ENCODE measurements around the gene ARHGAP30.

Gene ARHGAP30

GRCh38 chr1:161048949-161049722 lies 20.6 kb downstream of the ARHGAP30 start:
- Histone ChIP-seq H3K4me1 (ENCODE audit: control extremely low read depth in 1 of 4, control insufficient read depth in 4 of 4, insufficient read depth in 4 of 4, low read length in 3 of 4) (peaks cover 8 to 23% (median 15%) of the 10 kb centered on the region in 4 experiments), H3K36me3 (ENCODE audit: control insufficient read depth in 4 of 4, insufficient read depth in 4 of 4, low read length in 3 of 4) (peaks cover 28 to 65% (median 49%) of the 10 kb centered on the region in 4 experiments), H3K27me3 (replicated peaks in 2 of 5; ENCODE audit: control insufficient read depth in 4 of 5, insufficient read depth in 5 of 5, low read length in 4 of 5) (no peaks in the 10 kb centered on the region), H3K4me3 (ENCODE audit: control insufficient read depth in 1 of 7, extremely low read depth in 1 of 7, insufficient read depth in 4 of 7, low read depth in 2 of 7, low read length in 6 of 7) (no peak overlapping the region), H3K27ac (ENCODE audit: insufficient read depth in 1 of 2, low read depth in 1 of 2, low read length in 2 of 2, poor library complexity in 1 of 2, severe bottlenecking in 2 of 2) (no peak overlapping the region), H3K9me3 (ENCODE audit: control extremely low read depth in 1 of 5, control insufficient read depth in 4 of 5, insufficient read depth in 2 of 5, low read depth in 1 of 5, low read length in 4 of 5) (no peaks in the 10 kb centered on the region)
- ChIA-PET POLR2A (no interaction called here), CTCF (interaction anchor here (0.5 kb wide), 1 partner anchor 48 kb away, joined by 3 read pairs; no protein-coding TSS in a partner anchor)
- DNase-seq: no peak
- 100% methylated on average over 3 of the region's 5 CpGs for WGBS (ENCODE audit: insufficient coverage)

- no peak overlapping the region for H3K4me3 ChIP-seq (ENCODE audit: control insufficient read depth in 1 of 7, extremely low read depth in 1 of 7, insufficient read depth in 4 of 7, low read depth in 2 of 7, low read length in 6 of 7)
- CTCF ChIA-PET: interaction anchor here (1.0 to 11.6 kb wide), 13 partner anchors 8 to 93 kb away, joined by 3 to 166 read pairs (median 5); partner anchors contain the start of genes ARHGAP30, F11R, ITLN2 and KLHDC9
- H3K27ac ChIP-seq (ENCODE audit: insufficient read depth in 1 of 2, low read depth in 1 of 2, low read length in 2 of 2, poor library complexity in 1 of 2, severe bottlenecking in 2 of 2): peak overlapping the region in 1 of 2 experiments; percentile 97
- H3K36me3 ChIP-seq (ENCODE audit: control insufficient read depth in 4 of 4, insufficient read depth in 4 of 4, low read length in 3 of 4): peaks cover 24 to 58% (median 42%) of the 10 kb centered on the region in 4 experiments
- no peaks in the 10 kb centered on the region for H3K27me3 ChIP-seq (replicated peaks in 2 of 5; ENCODE audit: control insufficient read depth in 4 of 5, insufficient read depth in 5 of 5, low read length in 4 of 5)
- no peaks in the 10 kb centered on the region for H3K9me3 ChIP-seq (ENCODE audit: control extremely low read depth in 1 of 5, control insufficient read depth in 4 of 5, insufficient read depth in 2 of 5, low read depth in 1 of 5, low read length in 4 of 5)
- peaks cover 8 to 31% (median 20%) of the 10 kb centered on the region in 4 experiments for H3K4me1 ChIP-seq (ENCODE audit: control extremely low read depth in 1 of 4, control insufficient read depth in 4 of 4, insufficient read depth in 4 of 4, low read length in 3 of 4)
- 99% methylated on average over 18 of the region's 18 CpGs for WGBS (ENCODE audit: insufficient coverage)
- no peak for DNase-seq
- POLR2A ChIA-PET: interaction anchor here (0.5 to 3.7 kb wide), 3 partner anchors 22 to 38 kb away, joined by 3 to 53 read pairs (median 6); partner anchors contain the start of genes ARHGAP30 and F11R
Measured at GRCh38 chr1:161047436-161048420, 22.0 kb downstream of the ARHGAP30 start.

GRCh38 chr1:161046605-161047228 lies 23.0 kb downstream of the ARHGAP30 start:
- Histone ChIP-seq H3K4me1 (ENCODE audit: control extremely low read depth in 1 of 4, control insufficient read depth in 4 of 4, insufficient read depth in 4 of 4, low read length in 3 of 4) (peaks cover 8 to 31% (median 20%) of the 10 kb centered on the region in 4 experiments), H3K4me3 (ENCODE audit: control insufficient read depth in 1 of 7, extremely low read depth in 1 of 7, insufficient read depth in 4 of 7, low read depth in 2 of 7, low read length in 6 of 7) (peak overlapping the region in 6 of 7 experiments; percentile 87 to 97 (median 92)), H3K36me3 (ENCODE audit: control insufficient read depth in 4 of 4, insufficient read depth in 4 of 4, low read length in 3 of 4) (peaks cover 25 to 61% (median 42%) of the 10 kb centered on the region in 4 experiments), H3K27me3 (replicated peaks in 2 of 5; ENCODE audit: control insufficient read depth in 4 of 5, insufficient read depth in 5 of 5, low read length in 4 of 5) (no peaks in the 10 kb centered on the region), H3K9me3 (ENCODE audit: control extremely low read depth in 1 of 5, control insufficient read depth in 4 of 5, insufficient read depth in 2 of 5, low read depth in 1 of 5, low read length in 4 of 5) (no peaks in the 10 kb centered on the region), H3K27ac (ENCODE audit: insufficient read depth in 1 of 2, low read depth in 1 of 2, low read length in 2 of 2, poor library complexity in 1 of 2, severe bottlenecking in 2 of 2) (peak overlapping the region; percentile 95 to 97)
- DNase-seq: peak in 2 of 3 donors; percentile 42 to 45
- CTCF ChIA-PET: interaction anchor here (1.0 to 11.6 kb wide), 14 partner anchors 8 to 101 kb away, joined by 3 to 166 read pairs (median 6); partner anchors contain the start of genes ARHGAP30, KLHDC9, NECTIN4 and TSTD1
- POLR2A ChIA-PET: interaction anchor here (0.5 to 3.7 kb wide), 5 partner anchors 23 to 758 kb away, joined by 3 to 53 read pairs (median 6); partner anchors contain the start of genes ARHGAP30 and F11R
- 75% methylated on average over 1 of the region's 2 CpGs for WGBS (ENCODE audit: insufficient coverage)

GRCh38 chr1:161045736-161046604 lies 23.7 kb downstream of the ARHGAP30 start, which contains the start of gene USF1:
TSS of gene USF1 (minus strand) at chr1:161045977. CDS start at chr1:161043275, 2,702 bp downstream.
- Histone ChIP-seq H3K4me1 (ENCODE audit: control extremely low read depth in 1 of 4, control insufficient read depth in 4 of 4, insufficient read depth in 4 of 4, low read length in 3 of 4) (peaks cover 8 to 31% (median 20%) of the 10 kb centered on the region in 4 experiments), H3K27ac (ENCODE audit: insufficient read depth in 1 of 2, low read depth in 1 of 2, low read length in 2 of 2, poor library complexity in 1 of 2, severe bottlenecking in 2 of 2) (peak within 1 kb of the TSS; percentile 95 to 97), H3K4me3 (ENCODE audit: control insufficient read depth in 1 of 7, extremely low read depth in 1 of 7, insufficient read depth in 4 of 7, low read depth in 2 of 7, low read length in 6 of 7) (peak within 1 kb of the TSS; percentile 75 to 97 (median 91)), H3K27me3 (replicated peaks in 2 of 5; ENCODE audit: control insufficient read depth in 4 of 5, insufficient read depth in 5 of 5, low read length in 4 of 5) (no peaks in the 10 kb centered on the region), H3K36me3 (ENCODE audit: control insufficient read depth in 4 of 4, insufficient read depth in 4 of 4, low read length in 3 of 4) (peaks cover 19 to 60% (median 38%) of the 10 kb centered on the region in 4 experiments), H3K9me3 (ENCODE audit: control extremely low read depth in 1 of 5, control insufficient read depth in 4 of 5, insufficient read depth in 2 of 5, low read depth in 1 of 5, low read length in 4 of 5) (no peaks in the 10 kb centered on the region)
- 0% methylated on average over 14 of the region's 29 CpGs for WGBS (ENCODE audit: insufficient coverage)
- DNase-seq: peak; percentile 97 to 98 (median 98)
- ChIA-PET CTCF (interaction anchor here (0.7 to 11.6 kb wide), 13 partner anchors 8 to 338 kb away, joined by 3 to 166 read pairs (median 6); partner anchors contain the start of genes ARHGAP30, F11R, KLHDC9 and TSTD1), POLR2A (interaction anchor here (0.5 to 3.7 kb wide), 7 partner anchors 15 to 757 kb away, joined by 3 to 53 read pairs (median 6); partner anchors contain the start of genes ARHGAP30, F11R and KLHDC9)

- DNase-seq: peak; percentile 87 to 95 (median 92)
- H3K4me3 ChIP-seq (ENCODE audit: control insufficient read depth in 1 of 7, extremely low read depth in 1 of 7, insufficient read depth in 4 of 7, low read depth in 2 of 7, low read length in 6 of 7): peak overlapping the region; percentile 75 to 97 (median 91)
- H3K9me3 ChIP-seq (ENCODE audit: control extremely low read depth in 1 of 5, control insufficient read depth in 4 of 5, insufficient read depth in 2 of 5, low read depth in 1 of 5, low read length in 4 of 5): no peaks in the 10 kb centered on the region
- peak overlapping the region; percentile 95 to 97 for H3K27ac ChIP-seq (ENCODE audit: insufficient read depth in 1 of 2, low read depth in 1 of 2, low read length in 2 of 2, poor library complexity in 1 of 2, severe bottlenecking in 2 of 2)
- under 1% methylated on average over 28 of the region's 48 CpGs for WGBS (ENCODE audit: insufficient coverage)
- ChIA-PET POLR2A (interaction anchor here (0.5 to 3.7 kb wide), 4 partner anchors 16 to 53 kb away, joined by 3 to 53 read pairs (median 6); partner anchors contain the start of genes ARHGAP30 and KLHDC9), CTCF (interaction anchor here (0.7 to 11.6 kb wide), 11 partner anchors 15 to 337 kb away, joined by 3 to 166 read pairs (median 6); partner anchors contain the start of genes ARHGAP30, F11R and KLHDC9)
- no peaks in the 10 kb centered on the region for H3K27me3 ChIP-seq (replicated peaks in 2 of 5; ENCODE audit: control insufficient read depth in 4 of 5, insufficient read depth in 5 of 5, low read length in 4 of 5)
- peaks cover 8 to 31% (median 20%) of the 10 kb centered on the region in 4 experiments for H3K4me1 ChIP-seq (ENCODE audit: control extremely low read depth in 1 of 4, control insufficient read depth in 4 of 4, insufficient read depth in 4 of 4, low read length in 3 of 4)
- peaks cover 16 to 62% (median 39%) of the 10 kb centered on the region in 4 experiments for H3K36me3 ChIP-seq (ENCODE audit: control insufficient read depth in 4 of 4, insufficient read depth in 4 of 4, low read length in 3 of 4)
Measured at GRCh38 chr1:161044908-161045735, 24.6 kb downstream of the ARHGAP30 start.

Data from common myeloid progenitor, CD34-positive (primary cell).